Sciatic nerve (tissue), 1 donor: Measurements from ENCODE around the gene SP2. TPM values are rescaled to one million over a fixed set of nuclear protein-coding genes. Genes with fewer than 3 reads are reported as not detected.

Experiments used
- total RNA-seq: library from RNA; stranded (reverse); fragmentation: NEBNext Ultra II Directional; extraction: Animal tissue kit (Norgen Biotek cat#: 25700); gene quantifications from one replicate; pipeline ENCODE4 v1.2.1, GENCODE V29; 2021
- donor health status: DM: no; HTN: no; CAD: no.

SP2 gene
- total RNA-seq, 1 donor from 2014 or later = 24.2 TPM

Other genes starting within 250 kb of the SP2 start
- gene KPNB1, start 246.3 kb upstream of the SP2 start, total RNA-seq = 223 TPM
- gene TBKBP1, start 202.1 kb upstream of the SP2 start, total RNA-seq = 19.9 TPM
- gene TBX21, start 163.0 kb upstream of the SP2 start, total RNA-seq = 1.1 TPM
- 13.5 TPM for gene OSBPL7, start 74.4 kb upstream of the SP2 start, total RNA-seq
- 26.6 TPM for gene MRPL10, start 64.7 kb upstream of the SP2 start, total RNA-seq
- gene LRRC46, start 64.6 kb upstream of the SP2 start, total RNA-seq = 0.89 TPM
- gene SCRN2, start 55.0 kb upstream of the SP2 start, total RNA-seq = 39.4 TPM
- gene SP6, start 45.1 kb upstream of the SP2 start, total RNA-seq = 0.62 TPM
- 20.0 TPM for gene PNPO, start 45.3 kb downstream of the SP2 start, total RNA-seq
- gene PRR15L, start 61.6 kb downstream of the SP2 start, total RNA-seq = not detected
- gene CDK5RAP3, start 74.9 kb downstream of the SP2 start, total RNA-seq = 187 TPM
- 72.7 TPM for gene COPZ2, start 141.6 kb downstream of the SP2 start, total RNA-seq
- gene NFE2L1, start 152.1 kb downstream of the SP2 start, total RNA-seq = 287 TPM
- gene CBX1, start 205.2 kb downstream of the SP2 start, total RNA-seq = 53.0 TPM
- gene SNX11, start 211.5 kb downstream of the SP2 start, total RNA-seq = 18.5 TPM